Gastroesophageal sphincter (tissue), 3 donors: ENCODE results near the gene LSM11.

Source experiments
- CTCF ChIP-seq, 4 experiments: fragments of 200-600 bp in 2 of 4; fragments of 450-650 bp in 2 of 4; sonication (generic) in 1 of 4; IDR thresholded peaks; one replicate each; pipeline ENCODE4 v1.5.1; 2017 to 2019; ENCODE audit warnings: antibody characterized with exemption in 4 of 4, mild to moderate bottlenecking in 2 of 4, moderate library complexity in 2 of 4
- POLR2A ChIP-seq, 2 donors: fragments of 450-650 bp; IDR thresholded peaks; one replicate each; pipeline ENCODE4 v1.6.1; 2017; ENCODE audit warnings: antibody characterized with exemption in 2 of 2, mild to moderate bottlenecking in 2 of 2, moderate library complexity in 1 of 2

- no peak for TF ChIP-seq POLR2A (IDR thresholded peaks at IDR 0.05)
- TF ChIP-seq CTCF (IDR thresholded peaks at IDR 0.05) = peak; percentile 50 to 84 (median 79)
Measured at GRCh38 chr5:157718519-157718918, 25.0 kb upstream of the LSM11 start.
